HFF-Myc (cell line): Measurements from ENCODE around the gene SWSAP1.
A peak's percentile ranks its signal among the peaks of the same experiment; 100 is the strongest.
"Not testable (repeated sequence)": the region's sequence is repeated elsewhere in the genome, so short reads cannot be mapped to it uniquely, and the experiment has no call there.

Source experiments
- DNase-seq: peaks from one replicate; pipeline ENCODE4 v3.0.0-alpha.2; 2011; ENCODE audit warnings: low read depth; ENCODE audit errors: extremely low read depth
- H3K4me3 ChIP-seq: replicated peaks from 2 replicates; pipeline ENCODE4 v1.5.1; 2011; ENCODE audit warnings: low read depth, mild to moderate bottlenecking, control low read depth, low read length
- CTCF ChIP-seq: IDR thresholded peaks from 2 replicates; pipeline ENCODE4 v1.5.1; 2012; ENCODE audit warnings: mild to moderate bottlenecking, low read depth, low read length, control low read depth; ENCODE audit errors: missing control alignments

The SWSAP1 gene

GRCh38 chr19:11404588-11405222 lies 30.2 kb downstream of the SWSAP1 start:
- DNase-seq, result no peak
- no peak overlapping the region for H3K4me3 ChIP-seq
- TF ChIP-seq CTCF, result no peak

- DNase-seq, result no peak
- H3K4me3 ChIP-seq, result no peak overlapping the region
- TF ChIP-seq CTCF, result peak; percentile 15
Observed at GRCh38 chr19:11405846-11406643, 31.6 kb downstream of the SWSAP1 start.

GRCh38 chr19:11406703-11407236 lies 32.3 kb downstream of the SWSAP1 start:
- not testable (repeated sequence) for H3K4me3 ChIP-seq

GRCh38 chr19:11408591-11408990 lies 34.1 kb downstream of the SWSAP1 start:
- H3K4me3 ChIP-seq, result no peak overlapping the region
- TF ChIP-seq CTCF, result no peak
- DNase-seq, result no peak

More at GRCh38 chr19:11406703-11407236, 32.3 kb downstream of the SWSAP1 start:
- DNase-seq, result not testable (repeated sequence)

- no peak for DNase-seq
- no peak for TF ChIP-seq CTCF
Observed at GRCh38 chr19:11410682-11411081, 36.2 kb downstream of the SWSAP1 start.

GRCh38 chr19:11414544-11414943 lies 40.1 kb downstream of the SWSAP1 start:
- DNase-seq, result peak; percentile 22
- no peak overlapping the region for H3K4me3 ChIP-seq
- TF ChIP-seq CTCF, result no peak

More at GRCh38 chr19:11410682-11411081, 36.2 kb downstream of the SWSAP1 start:
- H3K4me3 ChIP-seq, result no peak overlapping the region

- no peak for DNase-seq
Observed at GRCh38 chr19:11416346-11417052, 42.0 kb downstream of the SWSAP1 start.

More at GRCh38 chr19:11416346-11417052, 42.0 kb downstream of the SWSAP1 start:
- no peak for TF ChIP-seq CTCF
- H3K4me3 ChIP-seq, result no peak overlapping the region
